AG04450 (cell line): ENCODE measurements around the gene ZC3H12C. TPM values are rescaled to one million over a fixed set of nuclear protein-coding genes. Genes with fewer than 3 reads are reported as not detected.

Experiments
- CTCF ChIA-PET: fragments of 300-600, 350-600 bp; formaldehyde crosslinking; extraction: SDS; loops from one replicate; lab custom pipeline; 2022; ENCODE audit warnings: antibody characterized with exemption, inconsistent platforms; lab: Charles Lee
- POLR2A ChIA-PET: fragments of 350-600 bp; formaldehyde crosslinking; extraction: SDS; loops from one replicate; lab custom pipeline; 2021; ENCODE audit warnings: antibody characterized with exemption, inconsistent platforms; lab: Yijun Ruan, JAX
- DNase-seq: peaks from one replicate; pipeline ENCODE4 v3.0.0-alpha.2; 2011; ENCODE audit warnings: low read depth, low spot score
- H3K27ac ChIP-seq: one replicate; pipeline ENCODE4 v1.5.1; 2012; ENCODE audit warnings: low read depth, low read length, control low read depth
- H3K27me3 ChIP-seq: one replicate; pipeline ENCODE4 v1.6.0; 2012; ENCODE audit warnings: low read length; ENCODE audit not compliant: control insufficient read depth, insufficient read depth
- H3K4me3 ChIP-seq: 2 replicates; pipeline ENCODE4 v1.5.1; 2011; ENCODE audit warnings: mild to moderate bottlenecking, low read depth, low read length, control low read depth
- H3K9me3 ChIP-seq: 2 replicates; pipeline ENCODE4 v1.5.1; 2012; ENCODE audit warnings: low read length; ENCODE audit not compliant: control insufficient read depth, insufficient read depth
- polyA plus RNA-seq: library from polyadenylated mRNA; depleted of rRNA; stranded (reverse); fragments of >200 nt; gene quantifications from 2 replicates; pipeline ENCODE4 v1.2.3, GENCODE V29; 2011
- TF ChIP-seq, protein P1 (sequence below): IDR thresholded peaks from 2 replicates; pipeline ENCODE4 v1.5.1; 2011; ENCODE audit warnings: low read depth, low read length, control low read depth, inconsistent platforms

The ZC3H12C gene
- polyA plus RNA-seq, 1 experiment = 10.9 TPM

- TF ChIP-seq, protein P1, sequence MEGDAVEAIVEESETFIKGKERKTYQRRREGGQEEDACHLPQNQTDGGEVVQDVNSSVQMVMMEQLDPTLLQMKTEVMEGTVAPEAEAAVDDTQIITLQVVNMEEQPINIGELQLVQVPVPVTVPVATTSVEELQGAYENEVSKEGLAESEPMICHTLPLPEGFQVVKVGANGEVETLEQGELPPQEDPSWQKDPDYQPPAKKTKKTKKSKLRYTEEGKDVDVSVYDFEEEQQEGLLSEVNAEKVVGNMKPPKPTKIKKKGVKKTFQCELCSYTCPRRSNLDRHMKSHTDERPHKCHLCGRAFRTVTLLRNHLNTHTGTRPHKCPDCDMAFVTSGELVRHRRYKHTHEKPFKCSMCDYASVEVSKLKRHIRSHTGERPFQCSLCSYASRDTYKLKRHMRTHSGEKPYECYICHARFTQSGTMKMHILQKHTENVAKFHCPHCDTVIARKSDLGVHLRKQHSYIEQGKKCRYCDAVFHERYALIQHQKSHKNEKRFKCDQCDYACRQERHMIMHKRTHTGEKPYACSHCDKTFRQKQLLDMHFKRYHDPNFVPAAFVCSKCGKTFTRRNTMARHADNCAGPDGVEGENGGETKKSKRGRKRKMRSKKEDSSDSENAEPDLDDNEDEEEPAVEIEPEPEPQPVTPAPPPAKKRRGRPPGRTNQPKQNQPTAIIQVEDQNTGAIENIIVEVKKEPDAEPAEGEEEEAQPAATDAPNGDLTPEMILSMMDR = no peak
These were observed 1.1 kb upstream of the ZC3H12C start for GRCh38 chr11:110092111-110092514.

GRCh38 chr11:110093407-110094297 lies 460 bp downstream of the ZC3H12C start:
- Histone ChIP-seq H3K27me3 (no peaks in the 10 kb centered on the region), H3K9me3 (no peaks in the 10 kb centered on the region), H3K27ac (peak overlapping the region; percentile 87), H3K4me3 (peak overlapping the region; percentile 75)
- ChIA-PET CTCF (interaction anchor here (0.6 to 1.3 kb wide), 3 partner anchors 135 to 284 kb away, joined by 3 read pairs; no protein-coding TSS in a partner anchor), POLR2A (interaction anchor here (0.6 to 1.5 kb wide), 3 partner anchors 12 to 1122 kb away, joined by 3 to 4 read pairs (median 3); no protein-coding TSS in a partner anchor)
- DNase-seq = no peak
- TF ChIP-seq, protein P1 = no peak

More at GRCh38 chr11:110092111-110092514, 1.1 kb upstream of the ZC3H12C start:
- Histone ChIP-seq H3K4me3 (peak overlapping the region; percentile 75), H3K9me3 (no peaks in the 10 kb centered on the region), H3K27me3 (no peaks in the 10 kb centered on the region), H3K27ac (peak overlapping the region; percentile 76)
- CTCF ChIA-PET = interaction anchor here (0.9 to 1.4 kb wide), 6 partner anchors 9 to 146 kb away, joined by 3 to 5 read pairs (median 3); no protein-coding TSS in a partner anchor
- no peak for DNase-seq
- POLR2A ChIA-PET = interaction anchor here (1.0 to 1.5 kb wide), 4 partner anchors 9 to 131 kb away, joined by 3 to 4 read pairs (median 4); no protein-coding TSS in a partner anchor

DNA sequence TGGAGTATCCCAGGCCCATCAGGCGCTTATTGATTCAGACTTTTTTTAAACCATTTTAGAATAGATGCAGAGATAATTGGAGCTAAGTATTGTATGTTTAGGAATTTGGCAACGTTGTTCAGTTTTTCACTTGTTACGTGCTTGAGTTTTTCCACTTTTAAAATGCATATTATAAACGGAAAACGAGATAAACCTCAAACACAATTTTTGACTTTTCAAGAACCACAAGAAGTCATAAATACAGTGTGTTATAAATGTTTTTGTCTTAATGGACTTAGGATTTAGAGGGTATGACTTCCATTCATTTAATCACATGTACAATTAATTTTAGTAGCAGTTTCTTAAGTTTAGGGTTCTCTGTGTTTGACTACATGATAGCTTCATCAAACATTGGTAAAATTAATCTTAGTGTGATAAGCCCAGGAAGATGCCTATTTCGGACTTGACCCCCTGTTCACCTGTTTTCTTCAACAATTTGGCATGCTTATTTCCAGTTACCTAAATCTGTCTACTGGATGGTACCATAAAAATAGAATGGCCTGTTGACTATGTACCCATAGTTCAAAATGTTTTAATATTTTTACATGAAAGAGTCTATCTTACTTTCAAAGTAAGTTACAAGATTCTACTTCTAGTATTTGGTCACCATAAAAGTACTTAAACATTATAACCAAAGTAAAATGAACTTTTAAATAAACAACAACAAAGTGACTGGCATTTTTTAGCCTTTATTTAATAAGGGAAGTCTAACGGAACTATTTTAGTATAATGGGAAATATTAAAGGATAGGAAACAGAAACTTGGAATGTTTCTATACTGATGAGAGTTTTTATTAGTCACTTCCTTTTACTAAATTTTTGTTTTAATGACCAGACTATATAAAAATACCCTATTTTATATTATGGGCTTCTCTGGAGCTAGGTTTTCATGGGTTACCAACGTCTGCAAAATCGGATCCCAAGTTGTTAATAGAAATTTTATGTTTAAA lies 1.4 kb downstream of the ZC3H12C start:
- CTCF ChIA-PET = interaction anchor here (0.5 to 1.3 kb wide), 4 partner anchors 148 to 987 kb away, joined by 3 read pairs; no protein-coding TSS in a partner anchor
- Histone ChIP-seq H3K4me3 (peak overlapping the region; percentile 75), H3K27me3 (no peaks in the 10 kb centered on the region), H3K27ac (peak overlapping the region; percentile 87), H3K9me3 (no peaks in the 10 kb centered on the region)
- no peak for DNase-seq
- POLR2A ChIA-PET = no interaction called here
- TF ChIP-seq, protein P1 = no peak

DNA sequence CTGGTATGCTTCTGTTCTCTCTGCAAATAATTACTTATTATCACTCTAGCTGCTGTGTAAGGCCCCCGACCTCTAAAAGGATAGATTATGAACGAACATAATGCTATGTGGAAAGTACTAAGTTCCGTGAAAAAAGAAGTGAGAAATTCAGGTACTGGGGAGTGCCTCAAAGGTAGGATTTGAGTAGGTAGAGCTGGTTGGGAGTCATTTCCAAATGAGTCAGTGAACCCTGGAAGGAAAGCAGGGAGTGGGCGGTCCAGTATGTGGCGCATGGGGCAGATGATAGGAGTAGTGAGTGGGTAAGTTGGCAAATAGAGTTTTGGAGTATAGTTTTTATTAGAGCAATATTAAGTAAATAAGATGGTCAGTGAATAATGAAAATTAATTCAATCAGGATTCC lies 2.4 kb downstream of the ZC3H12C start:
- Histone ChIP-seq H3K27me3 (no peaks in the 10 kb centered on the region), H3K4me3 (no peak overlapping the region), H3K9me3 (no peaks in the 10 kb centered on the region), H3K27ac (no peak overlapping the region)
- CTCF ChIA-PET = no interaction called here
- POLR2A ChIA-PET = no interaction called here
- no peak for DNase-seq
- TF ChIP-seq, protein P1 = no peak
